ENCODE results near the gene S1PR5.

S1PR5 gene

DNA sequence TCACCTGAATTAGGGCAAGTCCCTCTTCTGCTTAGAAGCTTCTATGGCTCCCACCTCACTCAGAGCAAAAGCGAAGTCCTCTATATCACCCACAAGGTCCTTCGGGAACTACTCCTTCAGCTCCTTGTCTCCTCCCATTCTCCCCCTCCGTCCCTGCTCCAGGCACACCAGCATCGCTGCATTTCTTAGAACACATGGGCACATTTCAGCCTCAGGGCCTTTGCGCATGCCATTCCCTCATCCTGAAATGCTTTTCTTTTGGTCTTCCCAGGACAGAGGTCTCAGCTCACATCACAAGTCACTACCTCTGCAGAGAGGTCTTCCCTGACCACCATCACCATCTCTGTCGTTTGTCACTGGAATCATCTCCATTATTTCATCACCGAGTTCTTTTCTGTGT is 4.0 kb downstream of the S1PR5 start:
- peaks cover 3% of the 10 kb centered on the region for H3K36me3 ChIP-seq (ENCODE audit: insufficient read depth, insufficient read length, low read length)
- no peaks in the 10 kb centered on the region for H3K9me3 ChIP-seq (ENCODE audit: insufficient read depth, low read length)
- H3K9ac ChIP-seq (ENCODE audit: insufficient read length, low read depth), result no peak overlapping the region
- H3K27me3 ChIP-seq (ENCODE audit: insufficient read depth, insufficient read length), result peaks cover 28% of the 10 kb centered on the region
- DNase-seq (ENCODE audit: low read depth, low spot score), result no peak
- no peak overlapping the region for H3K4me3 ChIP-seq (ENCODE audit: insufficient read length, low read depth)
- H3K4me1 ChIP-seq (ENCODE audit: insufficient read depth, insufficient read length), result peaks cover 6% of the 10 kb centered on the region
- TF ChIP-seq ZNF274 (IDR thresholded peaks at IDR 0.05; ENCODE audit: low read depth, low read length) (no peak), SUZ12 (IDR thresholded peaks at IDR 0.05; ENCODE audit: extremely low read depth, insufficient read depth, insufficient read length) (no peak), YY1 (IDR thresholded peaks at IDR 0.05; ENCODE audit: insufficient read depth, insufficient read length) (no peak)

DNA sequence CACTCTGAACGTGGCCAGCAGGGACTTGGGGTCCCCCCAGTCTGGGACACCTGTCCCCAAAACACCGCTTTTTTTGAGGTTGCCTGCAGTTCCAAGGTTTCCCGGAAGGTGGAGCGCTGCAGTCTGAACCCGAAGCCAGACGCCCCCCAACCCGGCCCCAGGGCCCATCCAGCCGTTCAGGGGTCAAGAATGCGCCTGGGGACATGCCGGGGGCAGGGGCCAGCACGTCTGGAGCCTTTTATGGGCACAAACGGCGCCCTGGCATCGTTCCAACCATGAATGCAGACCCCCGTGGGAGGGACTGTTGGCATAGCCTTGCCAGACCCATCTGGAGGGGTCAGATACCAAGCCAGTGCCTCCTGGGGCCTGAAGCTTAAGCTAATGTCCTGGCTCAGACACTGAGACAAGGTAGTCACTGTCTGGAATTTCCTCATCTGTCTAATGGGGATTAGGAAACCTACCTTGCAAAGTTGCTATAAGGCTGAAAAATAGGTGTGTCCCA is 6.9 kb downstream of the S1PR5 start:
- peaks cover 21% of the 10 kb centered on the region for H3K27me3 ChIP-seq (ENCODE audit: insufficient read depth, insufficient read length)
- TF ChIP-seq ZNF274 (IDR thresholded peaks at IDR 0.05; ENCODE audit: low read depth, low read length) (no peak), SUZ12 (IDR thresholded peaks at IDR 0.05; ENCODE audit: extremely low read depth, insufficient read depth, insufficient read length) (no peak), YY1 (IDR thresholded peaks at IDR 0.05; ENCODE audit: insufficient read depth, insufficient read length) (no peak)
- H3K36me3 ChIP-seq (ENCODE audit: insufficient read depth, insufficient read length, low read length), result peaks cover 3% of the 10 kb centered on the region
- H3K4me3 ChIP-seq (ENCODE audit: insufficient read length, low read depth), result no peak overlapping the region
- H3K9ac ChIP-seq (ENCODE audit: insufficient read length, low read depth), result no peak overlapping the region
- H3K4me1 ChIP-seq (ENCODE audit: insufficient read depth, insufficient read length), result peaks cover 6% of the 10 kb centered on the region
- no peaks in the 10 kb centered on the region for H3K9me3 ChIP-seq (ENCODE audit: insufficient read depth, low read length)
- no peak for DNase-seq (ENCODE audit: low read depth, low spot score)

DNA sequence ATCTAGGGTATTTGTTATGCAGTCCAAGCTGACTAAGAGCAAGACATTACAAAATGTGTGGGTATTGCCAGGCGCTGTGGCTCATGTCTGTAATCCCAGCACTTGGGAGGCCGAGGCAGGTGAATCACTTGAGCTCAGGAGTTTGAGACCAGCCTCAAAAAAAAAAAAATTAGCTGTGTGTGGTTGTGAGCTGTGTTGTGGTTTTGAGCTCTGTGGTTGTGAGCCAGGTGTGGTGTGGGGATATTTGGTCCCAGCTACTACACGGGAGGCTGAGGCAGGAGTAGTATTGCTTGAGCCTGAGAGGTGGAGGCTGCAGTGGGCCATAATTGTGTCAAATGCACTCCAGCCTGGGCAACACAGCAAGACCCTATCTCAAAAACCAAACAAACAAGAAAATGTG is 8.5 kb downstream of the S1PR5 start:
- TF ChIP-seq SUZ12 (IDR thresholded peaks at IDR 0.05; ENCODE audit: extremely low read depth, insufficient read depth, insufficient read length) (no peak), YY1 (IDR thresholded peaks at IDR 0.05; ENCODE audit: insufficient read depth, insufficient read length) (no peak), ZNF274 (IDR thresholded peaks at IDR 0.05; ENCODE audit: low read depth, low read length) (no peak)
- H3K4me3 ChIP-seq (ENCODE audit: insufficient read length, low read depth), result no peak overlapping the region
- H3K9ac ChIP-seq (ENCODE audit: insufficient read length, low read depth), result no peak overlapping the region
- peaks cover 3% of the 10 kb centered on the region for H3K36me3 ChIP-seq (ENCODE audit: insufficient read depth, insufficient read length, low read length)
- H3K9me3 ChIP-seq (ENCODE audit: insufficient read depth, low read length), result no peaks in the 10 kb centered on the region
- H3K4me1 ChIP-seq (ENCODE audit: insufficient read depth, insufficient read length), result no peaks in the 10 kb centered on the region
- peaks cover 8% of the 10 kb centered on the region for H3K27me3 ChIP-seq (ENCODE audit: insufficient read depth, insufficient read length)
- DNase-seq (ENCODE audit: low read depth, low spot score), result no peak

DNA sequence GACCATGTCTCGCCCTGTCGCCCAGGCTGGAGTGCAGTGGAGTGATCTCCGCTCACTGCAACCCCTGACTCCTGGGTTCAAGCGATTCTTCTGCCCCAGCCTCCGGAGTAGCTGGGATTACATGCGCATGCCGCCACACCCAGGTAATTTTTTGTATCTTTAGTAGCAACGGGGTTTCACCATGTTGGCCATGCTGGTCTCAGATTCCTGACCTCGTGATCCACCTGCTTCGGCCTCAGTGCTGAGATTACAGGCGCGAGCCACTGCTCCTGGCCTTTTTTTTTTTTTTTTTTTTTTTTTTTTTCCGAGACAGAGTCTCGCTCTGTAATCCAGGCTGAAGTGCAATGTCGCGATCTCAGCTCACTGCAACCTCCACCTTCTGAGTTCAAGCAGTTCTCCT is 9.2 kb downstream of the S1PR5 start:
- Histone ChIP-seq H3K27me3 (ENCODE audit: insufficient read depth, insufficient read length) (peaks cover under 1% of the 10 kb centered on the region), H3K9me3 (ENCODE audit: insufficient read depth, low read length) (no peaks in the 10 kb centered on the region), H3K4me1 (ENCODE audit: insufficient read depth, insufficient read length) (no peaks in the 10 kb centered on the region), H3K4me3 (ENCODE audit: insufficient read length, low read depth) (no peak overlapping the region), H3K36me3 (ENCODE audit: insufficient read depth, insufficient read length, low read length) (no peaks in the 10 kb centered on the region), H3K9ac (ENCODE audit: insufficient read length, low read depth) (no peak overlapping the region)
- TF ChIP-seq ZNF274 (IDR thresholded peaks at IDR 0.05; ENCODE audit: low read depth, low read length) (no peak), YY1 (IDR thresholded peaks at IDR 0.05; ENCODE audit: insufficient read depth, insufficient read length) (no peak), SUZ12 (IDR thresholded peaks at IDR 0.05; ENCODE audit: extremely low read depth, insufficient read depth, insufficient read length) (no peak)
- DNase-seq (ENCODE audit: low read depth, low spot score), result no peak

DNA sequence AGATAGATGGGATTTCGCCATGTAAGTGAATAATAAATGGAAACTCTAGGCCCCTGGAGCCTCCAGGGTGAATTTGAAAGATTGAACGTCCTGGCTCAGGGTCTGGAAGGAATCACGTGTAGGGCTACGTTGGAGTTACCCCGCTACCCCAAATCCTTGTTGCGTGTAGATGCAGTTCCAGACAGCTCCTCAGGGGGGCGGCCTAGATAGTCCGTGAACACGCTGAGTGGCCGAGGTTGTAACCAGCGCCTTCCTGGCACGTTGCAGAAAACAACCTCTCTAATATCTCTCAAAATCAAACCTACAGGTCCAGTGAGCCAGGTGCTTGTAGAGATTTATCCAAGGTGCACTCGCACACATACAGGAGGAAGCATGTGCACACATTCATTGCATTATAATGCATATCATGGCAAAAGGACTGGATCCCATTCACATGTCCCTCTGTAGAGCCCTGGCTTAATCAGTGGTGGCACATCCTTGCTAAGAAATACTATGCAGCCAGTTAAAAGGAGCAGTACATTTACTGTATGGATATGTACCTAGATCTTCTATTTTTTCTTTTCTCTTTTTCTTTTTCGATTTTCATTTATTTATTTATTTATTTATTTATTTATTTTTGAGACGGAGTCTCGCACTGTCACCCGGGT is 11.5 kb downstream of the S1PR5 start:
- Histone ChIP-seq H3K9me3 (ENCODE audit: insufficient read depth, low read length) (no peaks in the 10 kb centered on the region), H3K4me3 (ENCODE audit: insufficient read length, low read depth) (no peak overlapping the region), H3K36me3 (ENCODE audit: insufficient read depth, insufficient read length, low read length) (peaks cover 4% of the 10 kb centered on the region), H3K9ac (ENCODE audit: insufficient read length, low read depth) (no peak overlapping the region), H3K4me1 (ENCODE audit: insufficient read depth, insufficient read length) (no peaks in the 10 kb centered on the region), H3K27me3 (ENCODE audit: insufficient read depth, insufficient read length) (no peaks in the 10 kb centered on the region)
- no peak for TF ChIP-seq ZNF274 (IDR thresholded peaks at IDR 0.05; ENCODE audit: low read depth, low read length)
- peak; percentile 78 for DNase-seq (ENCODE audit: low read depth, low spot score)

DNA sequence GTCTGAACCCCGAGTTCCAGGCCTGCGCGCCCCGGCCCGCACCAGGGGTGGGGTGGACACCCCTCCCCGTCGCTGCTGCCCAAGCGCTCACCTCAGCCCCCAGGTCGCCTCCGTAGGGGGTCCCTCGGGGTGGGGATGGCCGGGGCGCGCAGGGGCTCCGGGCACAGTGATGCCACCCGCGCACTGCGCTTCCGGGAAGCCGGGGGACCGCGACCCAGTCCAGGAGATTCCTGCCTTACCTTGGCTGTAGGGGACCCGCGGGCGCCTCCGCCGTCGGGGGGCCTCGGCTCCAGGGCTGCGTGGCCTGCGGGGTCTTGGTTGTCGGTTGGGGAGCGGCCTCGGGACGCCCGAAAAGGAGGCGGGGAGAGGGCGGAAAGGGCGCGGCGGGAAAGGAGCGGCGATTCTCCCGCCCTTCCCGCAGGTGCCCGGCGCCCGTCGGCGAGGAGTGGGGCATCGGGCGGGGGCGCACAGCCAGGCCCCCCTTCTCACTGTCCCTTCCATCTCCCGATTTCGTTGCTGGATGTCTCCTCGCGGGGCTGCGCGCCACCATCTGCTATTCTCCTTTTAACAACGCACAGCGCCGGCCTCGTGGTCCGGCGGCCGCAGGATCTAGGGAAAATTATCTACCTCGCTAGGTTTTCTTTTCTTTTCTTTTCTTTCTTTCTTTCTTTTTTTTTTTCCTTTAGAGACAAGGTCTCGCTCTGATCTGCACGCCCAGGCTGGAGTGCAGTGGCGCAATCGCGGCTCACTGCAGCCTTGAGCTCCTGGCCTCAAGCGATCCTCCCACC is 14.1 kb downstream of the S1PR5 start, which contains the start of gene KEAP1:
Gene KEAP1, minus strand, starts transcription at position 355 of the 788 bp plus-strand sequence. CDS start 3,323 bp downstream, outside the sequence.
- peak within 1 kb of the TSS; percentile 100 for H3K9ac ChIP-seq (ENCODE audit: insufficient read length, low read depth)
- H3K9me3 ChIP-seq (ENCODE audit: insufficient read depth, low read length), result no peaks in the 10 kb centered on the region
- no peak for TF ChIP-seq ZNF274 (IDR thresholded peaks at IDR 0.05; ENCODE audit: low read depth, low read length)
- TF ChIP-seq YY1 (IDR thresholded peaks at IDR 0.05; ENCODE audit: insufficient read depth, insufficient read length), result no peak
- peak within 1 kb of the TSS; percentile 98 for H3K4me3 ChIP-seq (ENCODE audit: insufficient read length, low read depth)
- DNase-seq (ENCODE audit: low read depth, low spot score), result no peak
- no peaks in the 10 kb centered on the region for H3K27me3 ChIP-seq (ENCODE audit: insufficient read depth, insufficient read length)
- peaks cover 25% of the 10 kb centered on the region for H3K36me3 ChIP-seq (ENCODE audit: insufficient read depth, insufficient read length, low read length)
- peaks cover 8% of the 10 kb centered on the region for H3K4me1 ChIP-seq (ENCODE audit: insufficient read depth, insufficient read length)

DNA sequence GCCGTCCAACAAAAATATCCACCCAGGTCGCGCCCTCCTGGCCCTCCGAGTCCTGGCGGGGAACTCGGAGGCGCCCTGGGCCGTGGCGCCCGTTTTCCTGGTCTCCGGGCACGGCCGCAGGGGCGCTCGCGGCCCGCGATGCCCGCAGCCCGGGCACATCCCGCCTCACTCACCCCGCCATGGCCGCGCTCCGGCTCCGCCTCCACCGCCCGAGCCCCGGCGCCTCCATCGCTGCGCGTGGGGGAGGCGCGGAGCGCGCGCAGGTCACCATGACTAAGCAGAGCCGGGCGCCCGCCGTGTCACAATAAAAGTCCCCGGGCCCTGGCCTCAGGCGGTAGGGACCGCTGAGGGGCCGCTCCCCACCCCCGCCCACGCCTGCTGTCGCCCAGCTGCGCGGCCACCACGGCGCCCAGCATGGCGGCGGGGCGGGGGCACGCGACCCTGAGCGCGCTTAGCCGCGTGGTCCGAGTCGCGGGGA is 14.7 kb downstream of the S1PR5 start:
- H3K4me1 ChIP-seq (ENCODE audit: insufficient read depth, insufficient read length), result peaks cover 8% of the 10 kb centered on the region
- H3K36me3 ChIP-seq (ENCODE audit: insufficient read depth, insufficient read length, low read length), result peaks cover 28% of the 10 kb centered on the region
- DNase-seq (ENCODE audit: low read depth, low spot score), result peak; percentile 77
- TF ChIP-seq YY1 (IDR thresholded peaks at IDR 0.05; ENCODE audit: insufficient read depth, insufficient read length) (peak; percentile 72), SUZ12 (IDR thresholded peaks at IDR 0.05; ENCODE audit: extremely low read depth, insufficient read depth, insufficient read length) (no peak), ZNF274 (IDR thresholded peaks at IDR 0.05; ENCODE audit: low read depth, low read length) (no peak)
- no peaks in the 10 kb centered on the region for H3K27me3 ChIP-seq (ENCODE audit: insufficient read depth, insufficient read length)
- H3K4me3 ChIP-seq (ENCODE audit: insufficient read length, low read depth), result peak overlapping the region; percentile 98
- peak overlapping the region; percentile 100 for H3K9ac ChIP-seq (ENCODE audit: insufficient read length, low read depth)
- no peaks in the 10 kb centered on the region for H3K9me3 ChIP-seq (ENCODE audit: insufficient read depth, low read length)

All from NT2/D1 (cell line).